CD4-positive, alpha-beta T cell treated with Interleukin-17A for 1 hour (primary cell): ENCODE measurements around the gene WDR46.
A peak's percentile ranks its signal among the peaks of the same experiment; 100 is the strongest.

ENCODE experiments used
- DNase-seq: peaks from one replicate; pipeline ENCODE4 v3.0.0-alpha.2; 2020

The WDR46 gene

DNA sequence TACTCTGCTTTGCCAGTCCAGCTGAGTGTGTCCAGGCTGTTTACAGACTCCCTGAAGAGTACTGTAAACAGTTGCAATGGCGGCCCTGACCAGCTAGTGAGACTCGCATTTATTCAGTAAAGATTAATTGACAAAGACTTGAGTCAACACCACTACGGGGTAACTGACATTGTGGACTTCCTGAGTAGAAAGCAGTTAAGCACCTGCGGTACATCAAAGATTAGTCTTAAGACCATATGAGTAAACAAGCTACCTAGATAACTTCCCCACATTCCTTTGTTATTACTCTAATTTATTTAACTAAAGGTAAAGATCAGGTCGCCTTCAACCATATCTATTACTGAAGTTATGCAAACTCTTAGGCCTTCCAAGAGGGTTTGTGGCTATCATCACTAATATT is 30.0 kb downstream of the WDR46 start:
- no peak for DNase-seq

DNA sequence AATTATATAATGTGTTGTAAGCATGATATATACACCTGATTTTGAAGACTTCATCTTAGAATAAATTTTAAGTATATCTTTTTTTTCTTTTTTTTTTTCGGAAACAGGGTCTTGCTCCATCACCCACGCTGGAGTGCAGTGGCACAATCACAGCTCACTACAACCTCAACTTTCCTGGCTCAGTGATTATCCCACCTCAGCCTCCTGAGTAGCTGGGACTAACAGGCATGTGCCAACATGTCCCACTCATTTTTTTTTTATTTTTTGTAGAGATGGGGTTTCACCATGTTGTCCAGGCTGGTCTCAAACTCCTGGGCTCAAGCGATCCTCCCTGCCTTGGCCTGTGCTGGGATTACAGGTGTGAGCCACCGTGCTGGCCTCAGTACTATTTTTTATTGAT is 34.4 kb downstream of the WDR46 start:
- DNase-seq, result no peak

DNA sequence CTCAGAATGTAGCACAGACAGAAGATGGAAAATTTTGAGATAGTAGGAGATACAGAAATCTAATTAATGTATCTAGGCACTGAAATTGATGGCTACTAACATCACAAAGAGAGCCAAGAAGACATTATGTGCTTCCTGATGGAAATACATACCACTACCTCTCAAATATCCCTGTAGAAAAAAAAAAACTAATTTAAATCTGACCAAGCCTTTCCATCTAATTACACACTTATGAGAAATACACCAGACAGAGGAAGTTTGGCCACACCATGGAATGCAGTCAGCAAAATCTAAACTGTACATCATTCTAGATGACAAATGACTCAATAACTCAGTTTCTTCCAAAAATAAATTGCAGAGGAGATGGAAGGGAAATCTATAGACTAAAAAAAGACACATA is 36.3 kb downstream of the WDR46 start:
- DNase-seq, result no peak

DNA sequence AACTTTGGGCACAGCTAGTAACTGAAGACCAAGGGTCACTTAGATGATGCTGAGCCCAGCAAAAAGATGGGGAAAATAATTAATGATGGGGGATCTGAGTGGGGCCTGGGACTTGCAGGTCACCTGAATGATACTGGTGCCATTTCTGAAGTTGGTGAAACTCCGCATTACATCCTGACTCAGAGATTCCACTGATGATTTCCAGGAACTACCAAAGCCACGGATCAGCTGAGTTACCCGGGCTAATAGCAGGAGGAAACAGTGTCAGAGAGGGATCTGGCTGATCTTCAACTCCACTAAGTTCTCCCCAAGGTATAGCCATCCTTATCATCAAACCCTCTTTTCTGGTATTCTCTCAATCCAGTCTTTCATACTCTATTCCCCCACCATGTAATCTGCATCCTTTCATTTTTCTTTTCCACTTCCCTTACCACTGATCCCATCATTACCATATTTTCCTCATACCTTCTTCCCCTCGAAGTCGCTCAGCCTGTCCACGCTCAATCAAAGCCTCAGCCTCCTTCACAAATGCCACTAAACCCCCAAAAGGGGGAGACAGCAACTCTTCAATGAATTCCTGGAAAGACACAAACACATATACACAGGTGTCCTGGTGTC is 37.5 kb downstream of the WDR46 start:
- no peak for DNase-seq

DNA sequence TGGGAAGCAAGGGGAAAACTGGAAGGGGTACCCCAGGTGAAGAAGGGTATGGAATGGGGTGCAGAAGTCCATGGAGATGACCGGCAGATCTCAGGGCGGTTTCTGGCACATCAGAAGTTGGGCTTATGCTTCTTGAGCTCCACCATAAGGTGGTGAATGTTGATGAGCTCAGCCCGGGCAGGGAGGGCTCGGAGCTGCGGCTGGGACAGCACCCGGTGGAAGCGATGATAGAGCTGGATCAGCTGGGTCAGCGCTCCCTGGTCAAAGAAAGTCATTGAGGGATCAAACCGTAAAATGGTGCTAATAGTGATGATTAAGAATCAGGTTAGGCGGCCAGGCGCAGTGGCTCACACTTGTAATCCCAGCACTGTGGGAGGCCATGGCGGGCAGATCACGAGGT is 38.3 kb downstream of the WDR46 start:
- DNase-seq, result no peak

DNA sequence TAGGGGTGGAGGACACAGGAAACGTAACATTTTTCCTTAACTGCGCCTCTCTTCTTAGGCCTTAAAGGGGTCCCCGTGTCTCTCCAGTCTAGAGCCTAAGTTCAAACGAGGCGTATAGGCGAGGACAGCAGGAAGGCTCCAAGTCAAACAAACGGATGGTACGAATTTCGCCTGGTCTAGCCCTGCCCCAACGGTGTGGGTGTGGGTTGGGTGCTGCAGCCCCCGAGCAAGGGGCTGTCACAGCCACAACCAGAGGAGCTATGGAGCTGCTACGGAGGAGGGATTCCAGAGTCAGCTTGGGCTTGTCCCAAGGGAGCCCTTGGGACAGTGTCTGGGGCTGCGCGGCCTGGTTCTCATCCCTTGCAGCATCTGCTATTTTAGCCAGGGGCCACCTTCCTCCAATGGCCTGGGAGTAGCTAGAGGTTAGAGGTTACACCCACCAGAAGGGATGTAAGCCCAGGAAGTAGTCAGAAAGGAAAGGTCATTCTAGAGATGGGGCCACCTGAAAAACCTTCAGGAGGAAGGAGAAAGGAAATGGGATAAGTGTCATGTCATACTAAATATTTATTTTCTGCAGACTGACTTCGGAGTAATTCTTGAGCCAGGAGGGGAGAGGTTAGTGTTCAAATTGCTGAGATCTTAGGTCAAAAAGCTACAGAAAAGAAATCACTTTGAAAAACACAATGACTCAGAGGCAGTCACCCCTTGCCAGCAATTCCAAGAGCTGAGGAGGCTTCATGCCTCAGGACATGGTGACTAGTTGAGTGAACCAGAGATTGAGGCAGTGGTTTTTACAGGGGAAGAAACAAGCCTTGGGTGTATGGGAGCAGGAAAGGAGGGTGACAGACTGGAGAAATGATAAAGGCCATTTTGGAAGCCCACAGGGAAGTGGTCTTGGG is 39.1 kb downstream of the WDR46 start:
- no peak for DNase-seq

DNA sequence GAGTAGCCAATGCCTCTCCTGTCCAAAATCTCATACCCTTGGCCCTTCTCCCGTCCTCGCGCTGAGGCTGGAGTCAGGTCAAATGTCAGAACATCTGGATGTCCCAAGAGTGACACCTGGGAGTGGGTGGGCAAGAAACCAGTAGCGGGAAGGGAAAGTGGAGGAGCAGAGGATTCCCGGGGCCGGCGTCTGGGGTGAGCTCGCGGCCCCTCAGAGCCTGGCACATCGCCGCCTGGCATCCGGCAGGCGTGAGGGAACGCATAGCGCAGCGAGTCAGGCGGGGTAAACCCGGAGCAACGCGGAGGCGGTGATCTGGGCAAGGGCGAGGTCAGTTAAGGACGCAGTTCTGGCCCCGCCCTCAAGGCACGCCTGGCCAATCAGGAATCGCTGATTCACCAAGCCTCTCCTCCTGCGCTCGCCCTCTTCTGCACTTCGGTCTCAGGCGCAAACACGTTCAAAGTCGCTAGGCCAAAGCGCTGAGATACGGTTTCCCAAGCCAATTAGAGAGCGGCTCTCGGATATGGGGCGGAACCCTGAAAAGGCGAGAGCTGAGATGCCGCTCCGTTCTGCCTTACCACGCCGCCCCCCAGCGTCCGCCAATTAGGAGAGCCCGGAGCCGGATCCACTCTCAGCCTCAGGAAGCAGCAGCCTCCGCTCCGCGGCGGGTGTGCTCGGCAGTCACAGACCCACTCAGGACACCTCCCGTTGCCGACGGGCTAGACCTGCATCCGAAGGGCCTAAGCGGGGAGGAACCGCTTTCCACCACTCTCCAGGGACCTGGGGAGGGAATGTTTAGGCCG is 39.9 kb downstream of the WDR46 start:
- DNase-seq, result peak; percentile 99

DNA sequence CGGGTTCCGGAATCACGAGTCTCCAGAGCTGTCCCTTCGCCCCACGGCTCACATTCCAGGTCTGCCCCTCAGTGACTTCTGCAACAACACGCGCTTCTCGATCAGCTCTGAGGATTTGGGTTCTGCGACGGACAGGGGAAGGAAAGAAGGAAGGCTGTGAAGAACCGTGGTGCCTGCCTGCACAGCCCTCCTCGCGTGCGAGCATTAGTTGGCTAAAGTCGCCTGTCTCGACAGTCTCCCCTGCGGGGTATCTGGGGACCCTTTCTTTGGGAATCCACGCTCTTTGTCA is 40.5 kb downstream of the WDR46 start:
- DNase-seq, result no peak

DNA sequence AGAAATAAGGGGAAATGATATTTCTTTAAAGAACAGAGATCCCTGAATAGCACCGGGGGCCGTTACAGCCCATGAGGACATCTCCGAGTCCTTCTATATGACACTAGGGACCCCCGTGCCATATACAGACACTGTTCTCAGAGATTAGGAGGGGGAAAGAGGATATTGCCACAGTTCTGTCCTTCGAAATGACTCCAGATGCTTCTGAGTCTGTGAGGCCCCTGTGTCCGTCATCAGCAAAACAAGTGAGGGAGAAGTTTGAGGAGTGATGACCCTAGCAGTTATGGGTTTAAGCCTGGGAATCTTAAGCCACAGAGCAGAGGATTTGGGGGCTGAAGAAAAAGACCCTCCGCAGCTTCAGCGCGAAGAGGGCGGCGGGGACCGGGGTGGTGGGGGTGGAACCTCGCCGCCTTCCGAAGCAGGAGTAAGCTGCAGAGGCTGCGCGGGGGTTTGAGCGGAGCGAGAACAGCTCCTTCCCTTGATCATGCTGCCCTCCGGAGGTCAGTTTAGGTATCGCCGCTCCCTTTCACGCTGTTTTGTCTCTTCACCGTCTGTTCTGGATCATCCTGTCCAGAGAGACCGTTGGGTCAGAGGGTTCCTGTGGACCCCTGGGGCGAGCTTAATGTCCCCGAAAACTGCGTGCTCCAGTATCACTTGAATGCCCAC is 40.9 kb downstream of the WDR46 start:
- DNase-seq, result peak; percentile 91

DNA sequence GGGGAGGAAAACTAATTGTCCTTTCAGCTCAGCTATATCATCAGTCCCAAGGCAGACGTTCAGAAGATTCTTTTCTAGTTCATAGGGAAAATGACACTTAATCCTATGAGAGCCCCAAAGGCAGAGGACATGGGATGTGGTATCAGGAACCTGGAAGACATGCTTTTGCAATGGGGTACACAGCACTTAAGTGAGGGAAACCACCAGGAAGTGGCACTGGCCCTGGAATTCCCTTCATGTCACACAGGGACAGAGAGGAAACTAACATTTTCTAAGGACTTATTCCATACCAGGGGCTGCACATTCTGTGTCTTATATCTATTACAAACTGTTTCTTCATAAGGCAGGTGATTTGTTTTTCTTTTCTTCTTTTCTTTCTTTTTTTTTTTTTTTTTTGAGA is 45.6 kb downstream of the WDR46 start:
- DNase-seq, result no peak

DNA sequence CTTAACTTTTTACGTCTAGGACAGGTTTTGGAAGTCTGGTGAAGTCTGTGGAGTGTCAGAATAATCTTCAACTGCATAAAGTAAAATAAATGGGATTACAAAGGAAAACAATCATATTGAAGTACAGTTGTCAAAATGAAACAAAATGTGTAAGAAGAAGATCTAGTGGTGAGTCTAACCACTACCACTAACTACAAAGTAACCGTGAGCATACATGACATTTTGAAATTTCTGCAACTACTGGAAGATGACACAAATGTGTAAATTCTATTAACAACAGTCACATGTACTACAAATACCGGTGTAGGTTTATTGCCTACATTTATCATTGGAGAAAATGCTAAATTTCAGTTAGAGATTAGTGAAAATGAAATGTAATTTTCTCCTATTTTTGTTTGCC is 47.1 kb downstream of the WDR46 start:
- DNase-seq, result no peak

DNA sequence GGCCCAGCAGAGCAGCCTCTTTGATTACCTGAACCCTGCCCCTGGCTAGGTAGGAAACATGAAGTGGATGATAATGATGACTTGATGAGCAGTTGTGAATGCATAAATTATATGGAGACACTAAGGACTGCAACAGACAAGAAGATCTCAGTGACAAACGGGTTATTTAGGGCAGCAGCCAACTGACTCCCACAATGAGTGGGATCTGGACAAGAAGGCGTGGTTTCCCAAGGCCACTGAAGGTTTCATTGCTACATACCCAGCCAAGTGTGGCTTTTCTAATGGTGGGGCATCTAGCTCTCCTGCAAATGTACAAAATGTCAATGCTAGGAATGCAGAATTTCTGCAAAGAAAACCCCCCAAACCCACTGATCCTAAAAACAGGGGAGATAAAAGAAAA is 51.3 kb downstream of the WDR46 start:
- no peak for DNase-seq

DNA sequence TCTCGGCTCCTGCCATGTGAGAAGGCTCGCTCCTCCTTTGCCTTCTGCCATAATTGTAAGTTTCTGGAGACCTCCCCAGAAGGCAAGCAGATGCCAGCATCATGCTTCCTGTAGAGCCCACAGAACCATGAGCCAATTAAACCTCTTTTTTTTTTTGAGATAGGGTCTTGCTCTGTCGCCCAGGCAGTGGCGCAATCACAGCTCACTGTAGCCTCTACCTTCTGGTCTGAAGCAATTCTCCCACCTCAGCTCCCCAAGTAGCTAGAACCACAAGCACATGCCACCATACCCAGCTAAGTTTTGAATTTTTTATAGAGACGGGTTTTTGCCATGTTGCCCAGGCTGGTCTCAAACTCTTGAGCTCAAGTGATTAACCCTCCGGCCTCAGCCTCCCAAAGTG is 52.2 kb downstream of the WDR46 start:
- DNase-seq, result no peak

DNA sequence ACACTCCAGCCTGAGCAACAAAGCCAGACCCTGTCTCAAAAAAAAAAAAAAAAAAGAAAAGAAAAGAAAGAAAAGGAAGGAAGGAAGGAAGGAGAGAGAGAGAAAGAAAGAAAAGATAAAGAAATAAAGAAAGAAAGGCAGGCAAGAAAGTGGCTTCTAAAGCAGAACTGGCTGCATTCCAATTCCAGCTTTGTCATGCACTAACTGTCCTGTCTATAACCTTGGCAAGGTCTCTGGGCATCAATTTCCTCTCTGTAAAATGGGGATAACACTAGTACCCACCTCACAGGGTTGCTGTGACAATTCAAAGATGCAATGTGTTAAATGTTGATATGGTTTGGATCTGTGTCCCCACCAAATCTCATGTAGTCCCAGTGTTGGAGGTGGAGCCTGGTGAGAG is 52.7 kb downstream of the WDR46 start:
- no peak for DNase-seq

DNA sequence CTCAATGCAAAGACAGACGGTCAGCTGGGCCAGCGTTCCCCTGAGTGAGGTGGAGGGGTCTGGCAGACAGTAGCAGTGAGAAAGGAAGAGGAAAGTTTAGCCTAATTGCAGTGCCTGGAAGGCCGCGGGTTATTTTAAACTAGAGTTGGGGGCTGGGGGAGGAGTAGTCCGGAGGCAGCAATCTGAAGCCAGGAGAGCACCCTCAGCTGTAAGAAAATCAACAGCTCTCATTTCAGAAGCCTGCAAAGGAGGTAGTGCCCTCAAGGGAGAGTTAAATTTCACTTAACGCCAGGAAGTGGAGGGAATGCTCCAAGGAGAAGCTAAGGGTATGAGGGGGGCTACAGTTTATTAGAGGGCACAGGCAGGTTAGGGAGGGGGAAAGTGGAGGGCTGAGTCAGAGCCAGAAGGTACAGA is 53.8 kb downstream of the WDR46 start:
- DNase-seq, result no peak
